Peyer's patch (tissue), 4 donors: ENCODE data around the gene MYH13. TPM values are rescaled to one million over a fixed set of nuclear protein-coding genes. Genes with fewer than 3 reads are reported as not detected.

ENCODE experiments used
- DNase-seq, 3 donors: peaks; one replicate each; pipeline ENCODE4 v3.0.0-alpha.2; 2017 to 2019
- H3K27ac ChIP-seq, 4 donors: fragments of 200-600 bp; sonication (generic); one replicate each; pipeline ENCODE4 v1.5.1; 2016 to 2019
- H3K27me3 ChIP-seq, 2 donors: fragments of 200-600 bp; sonication (generic); one replicate each; pipeline ENCODE4 v1.5.1; 2019
- H3K36me3 ChIP-seq, 3 donors: fragments of 200-600 bp; sonication (generic); one replicate each; pipeline ENCODE4 v1.5.1; 2016 to 2019
- H3K4me1 ChIP-seq, 4 donors: fragments of 200-600 bp; sonication (generic); one replicate each; pipeline ENCODE4 v1.5.1; 2016 to 2019
- H3K4me3 ChIP-seq, 4 donors: fragments of 200-600 bp; sonication (generic); 1 replicate in 3 of 4; 2 replicates in 1 of 4; pipeline ENCODE4 v1.5.1; 2016 to 2019; ENCODE audit warnings: mild to moderate bottlenecking in 1 of 4
- H3K9me3 ChIP-seq, 4 donors: fragments of 200-600 bp; sonication (generic); one replicate each; pipeline ENCODE4 v1.5.1; 2016 to 2019; ENCODE audit warnings: mild to moderate bottlenecking in 1 of 4
- POLR2A ChIP-seq, 2 donors: fragments of 450-650 bp; IDR thresholded peaks; one replicate each; pipeline ENCODE4 v1.5.1; 2017; ENCODE audit warnings: antibody characterized with exemption in 2 of 2, mild to moderate bottlenecking in 2 of 2, moderate library complexity in 2 of 2
- total RNA-seq, 4 donors: library from RNA; depleted of rRNA; stranded (reverse); fragments of >200 nt; gene quantifications; one replicate each; pipeline ENCODE4 v1.1.0, GENCODE V29; 2016
- TF ChIP-seq, protein P1 (sequence below), 6 experiments: fragments of 450-650 bp in 4 of 6; fragments of 200-600 bp in 2 of 6; sonication (generic) in 1 of 6; IDR thresholded peaks; one replicate each; pipeline ENCODE4 v1.5.1; 2017 to 2019; ENCODE audit warnings: antibody characterized with exemption in 6 of 6, mild to moderate bottlenecking in 3 of 6, moderate library complexity in 1 of 6

MYH13 gene
- total RNA-seq, 4 donors from 2014 or later: 0.19 to 11.6 TPM; not detected in 2

DNA sequence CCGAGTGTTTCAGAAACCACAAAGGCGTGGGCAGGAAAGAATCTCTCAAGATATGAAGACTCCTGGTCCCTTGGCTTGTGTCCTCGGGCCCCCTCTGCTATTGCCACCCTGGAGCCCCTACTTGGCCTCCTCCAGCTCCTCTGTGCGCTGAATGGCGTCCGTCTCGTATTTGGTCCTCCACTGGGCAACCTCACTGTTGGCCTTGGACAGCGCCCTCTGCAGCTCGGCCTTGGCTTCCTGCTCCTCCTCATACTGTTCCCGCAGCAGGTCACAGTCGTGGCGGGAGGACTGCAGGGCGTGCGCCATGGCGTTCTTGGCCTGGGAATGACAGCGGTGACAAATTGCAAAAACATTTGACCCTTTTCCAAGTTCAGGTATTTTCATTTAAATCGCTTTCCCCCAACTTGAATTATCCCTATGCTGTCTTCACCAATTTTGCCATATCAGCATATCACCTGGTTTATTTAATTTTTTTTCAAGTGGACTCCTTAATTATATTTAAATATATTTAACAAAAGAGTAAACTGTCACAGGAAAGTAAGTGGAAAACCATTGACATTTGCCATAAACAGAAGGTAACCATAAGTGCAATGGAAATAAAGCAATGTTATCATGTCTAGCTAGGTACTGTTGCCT, 59.7 kb downstream of the MYH13 start:
- Histone ChIP-seq H3K27ac (no peak overlapping the region), H3K9me3 (no peaks in the 10 kb centered on the region), H3K27me3 (no peaks in the 10 kb centered on the region), H3K4me3 (no peak overlapping the region), H3K4me1 (no peaks in the 10 kb centered on the region), H3K36me3 (no peaks in the 10 kb centered on the region)
- TF ChIP-seq POLR2A (IDR thresholded peaks at IDR 0.05): no peak
- TF ChIP-seq, protein P1, sequence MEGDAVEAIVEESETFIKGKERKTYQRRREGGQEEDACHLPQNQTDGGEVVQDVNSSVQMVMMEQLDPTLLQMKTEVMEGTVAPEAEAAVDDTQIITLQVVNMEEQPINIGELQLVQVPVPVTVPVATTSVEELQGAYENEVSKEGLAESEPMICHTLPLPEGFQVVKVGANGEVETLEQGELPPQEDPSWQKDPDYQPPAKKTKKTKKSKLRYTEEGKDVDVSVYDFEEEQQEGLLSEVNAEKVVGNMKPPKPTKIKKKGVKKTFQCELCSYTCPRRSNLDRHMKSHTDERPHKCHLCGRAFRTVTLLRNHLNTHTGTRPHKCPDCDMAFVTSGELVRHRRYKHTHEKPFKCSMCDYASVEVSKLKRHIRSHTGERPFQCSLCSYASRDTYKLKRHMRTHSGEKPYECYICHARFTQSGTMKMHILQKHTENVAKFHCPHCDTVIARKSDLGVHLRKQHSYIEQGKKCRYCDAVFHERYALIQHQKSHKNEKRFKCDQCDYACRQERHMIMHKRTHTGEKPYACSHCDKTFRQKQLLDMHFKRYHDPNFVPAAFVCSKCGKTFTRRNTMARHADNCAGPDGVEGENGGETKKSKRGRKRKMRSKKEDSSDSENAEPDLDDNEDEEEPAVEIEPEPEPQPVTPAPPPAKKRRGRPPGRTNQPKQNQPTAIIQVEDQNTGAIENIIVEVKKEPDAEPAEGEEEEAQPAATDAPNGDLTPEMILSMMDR (IDR thresholded peaks at IDR 0.05): no peak
- no peak for DNase-seq

DNA sequence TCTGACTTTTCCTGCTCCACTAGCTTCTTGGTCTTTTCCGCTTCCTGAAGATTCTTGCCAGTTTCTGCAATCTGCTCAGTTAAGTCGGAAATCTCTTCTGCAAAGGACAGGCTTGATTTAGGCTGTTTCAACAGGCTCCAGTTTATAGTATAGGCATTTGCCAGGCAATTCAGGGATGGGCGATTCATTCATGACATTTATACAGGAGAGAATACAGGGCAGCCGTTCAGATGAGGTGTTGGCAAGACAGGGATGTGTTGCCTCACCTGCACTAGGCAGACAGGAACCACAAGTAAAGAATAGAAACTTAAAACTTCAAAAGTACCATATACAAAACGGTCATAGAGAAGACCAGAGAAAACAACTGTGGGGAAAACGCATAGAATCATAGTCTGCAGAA, 61.7 kb downstream of the MYH13 start:
- no peak for DNase-seq
- Histone ChIP-seq H3K36me3 (no peaks in the 10 kb centered on the region), H3K9me3 (no peaks in the 10 kb centered on the region), H3K4me3 (no peak overlapping the region), H3K27me3 (no peaks in the 10 kb centered on the region), H3K27ac (no peak overlapping the region), H3K4me1 (no peaks in the 10 kb centered on the region)
- TF ChIP-seq, protein P1 (IDR thresholded peaks at IDR 0.05): no peak
- TF ChIP-seq POLR2A (IDR thresholded peaks at IDR 0.05): no peak

DNA sequence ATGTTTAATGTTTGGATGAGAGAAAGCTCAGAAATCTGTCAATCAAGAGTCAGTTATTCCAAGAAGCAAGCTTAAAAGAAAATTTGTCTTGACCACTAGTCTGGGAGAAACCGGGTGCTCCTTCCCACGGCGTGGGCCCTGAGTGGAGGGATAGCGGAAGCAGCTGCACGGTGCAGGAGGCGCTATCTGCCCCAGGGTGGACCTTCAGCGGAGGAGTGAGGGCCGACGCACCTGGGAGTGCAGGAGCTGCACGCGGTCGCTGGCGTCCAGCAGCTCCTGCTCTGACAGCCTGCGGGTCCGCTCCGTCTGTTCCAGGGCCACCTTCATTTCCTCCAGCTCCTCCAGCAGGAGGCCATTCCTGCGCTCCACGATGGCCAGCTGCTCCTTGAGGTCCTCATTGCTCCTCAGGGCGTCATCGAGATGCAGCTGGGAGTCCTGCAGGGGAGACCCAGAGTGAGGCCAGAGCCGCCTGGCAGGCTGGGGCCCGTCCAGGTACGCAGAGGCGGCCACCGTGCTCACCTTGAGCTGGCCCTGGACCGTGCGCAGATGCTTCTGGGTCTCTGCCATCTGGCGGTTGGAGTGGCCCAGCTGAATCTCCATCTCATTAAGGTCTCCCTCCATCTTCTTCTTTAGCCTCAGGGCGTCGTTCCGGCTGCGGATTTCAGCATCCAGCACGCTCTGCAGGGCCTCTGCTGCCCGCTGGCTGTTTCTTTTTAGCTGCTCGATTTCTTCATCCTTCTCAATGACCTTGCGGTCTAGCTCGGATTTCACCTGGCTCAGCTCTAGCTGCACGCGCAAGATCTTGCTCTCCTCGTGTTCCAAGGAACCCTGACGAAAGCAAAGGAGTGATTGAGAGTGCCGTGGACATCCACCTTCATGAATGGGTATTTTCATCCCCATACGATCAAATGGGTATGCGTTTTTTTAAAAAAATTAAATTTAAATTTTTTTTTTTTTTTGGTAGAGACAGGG, 63.5 kb downstream of the MYH13 start:
- no peak for TF ChIP-seq POLR2A (IDR thresholded peaks at IDR 0.05)
- TF ChIP-seq, protein P1 (IDR thresholded peaks at IDR 0.05): no peak
- no peaks in the 10 kb centered on the region for H3K9me3 ChIP-seq
- H3K27ac ChIP-seq: no peak overlapping the region
- no peaks in the 10 kb centered on the region for H3K27me3 ChIP-seq
- no peaks in the 10 kb centered on the region for H3K36me3 ChIP-seq
- no peaks in the 10 kb centered on the region for H3K4me1 ChIP-seq
- H3K4me3 ChIP-seq: no peak overlapping the region
- no peak for DNase-seq

DNA sequence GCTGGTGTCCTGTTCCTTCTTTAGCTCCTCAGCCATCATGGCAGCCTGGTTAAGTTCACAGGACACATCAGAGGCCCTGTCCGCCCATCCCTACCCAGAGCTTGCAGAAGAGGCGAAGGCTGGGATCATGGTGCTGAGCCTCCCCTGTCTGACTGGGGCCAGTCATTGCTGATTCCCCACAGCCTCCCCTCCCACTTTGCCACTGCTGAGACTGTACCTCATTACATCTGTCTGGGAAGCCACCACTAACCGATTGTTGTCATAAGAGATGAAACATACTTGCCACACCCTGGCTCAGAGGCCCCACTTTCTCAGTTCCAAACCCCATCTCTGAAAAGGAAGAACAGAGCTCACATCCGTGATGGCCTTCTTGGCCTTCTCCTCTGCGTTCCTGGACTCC, 66.2 kb downstream of the MYH13 start:
- no peaks in the 10 kb centered on the region for H3K27me3 ChIP-seq
- no peak overlapping the region for H3K4me3 ChIP-seq
- H3K9me3 ChIP-seq: no peaks in the 10 kb centered on the region
- DNase-seq: no peak
- H3K27ac ChIP-seq: no peak overlapping the region
- no peaks in the 10 kb centered on the region for H3K36me3 ChIP-seq
- TF ChIP-seq, protein P1 (IDR thresholded peaks at IDR 0.05): no peak
- TF ChIP-seq POLR2A (IDR thresholded peaks at IDR 0.05): no peak
- H3K4me1 ChIP-seq: no peaks in the 10 kb centered on the region

DNA sequence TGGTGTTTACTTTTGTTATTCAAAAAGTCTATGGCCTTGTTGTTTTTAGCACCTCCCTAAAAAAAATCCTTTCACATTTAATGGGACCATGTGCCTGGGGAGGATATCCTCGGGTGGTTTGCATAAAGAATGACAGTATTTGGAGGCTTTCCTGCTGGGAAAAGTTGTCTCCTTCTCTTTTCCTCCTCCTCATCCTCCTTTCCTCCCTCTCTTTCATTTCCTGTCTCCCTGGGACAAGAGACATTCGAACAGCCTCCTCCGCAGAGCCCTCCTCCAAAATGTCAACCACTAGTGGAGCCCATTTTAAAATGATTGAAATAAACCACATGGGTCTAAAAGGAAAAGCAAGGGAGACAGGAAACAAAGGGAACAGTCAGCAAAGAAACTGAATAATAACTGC, 67.4 kb downstream of the MYH13 start:
- Histone ChIP-seq H3K4me3 (no peak overlapping the region), H3K4me1 (no peaks in the 10 kb centered on the region), H3K27me3 (no peaks in the 10 kb centered on the region), H3K27ac (no peak overlapping the region), H3K9me3 (no peaks in the 10 kb centered on the region), H3K36me3 (no peaks in the 10 kb centered on the region)
- no peak for DNase-seq
- TF ChIP-seq POLR2A (IDR thresholded peaks at IDR 0.05): no peak
- TF ChIP-seq, protein P1 (IDR thresholded peaks at IDR 0.05): no peak
